HUES48 (cell line): Measurements from ENCODE around the gene OR8J1.
"Not testable (repeated sequence)": the region's sequence is repeated elsewhere in the genome, so short reads cannot be mapped to it uniquely, and the experiment has no call there.

ENCODE experiments used
- H3K27ac ChIP-seq: one replicate; pipeline ENCODE4 v1.7.0; 2013; ENCODE audit warnings: low read depth, low read length, inconsistent platforms
- H3K27me3 ChIP-seq: 2 replicates; pipeline ENCODE4 v1.6.1; 2013; ENCODE audit warnings: mild to moderate bottlenecking, low read length; ENCODE audit not compliant: control insufficient read depth, insufficient read depth
- H3K36me3 ChIP-seq: 2 replicates; pipeline ENCODE4 v1.6.1; 2013; ENCODE audit warnings: low read length; ENCODE audit not compliant: control insufficient read depth, insufficient read depth
- H3K4me1 ChIP-seq: 2 replicates; pipeline ENCODE4 v1.6.1; 2013; ENCODE audit warnings: mild to moderate bottlenecking, low read length; ENCODE audit not compliant: control insufficient read depth, insufficient read depth
- H3K4me3 ChIP-seq: 2 replicates; pipeline ENCODE4 v1.5.1; 2013; ENCODE audit warnings: mild to moderate bottlenecking, low read depth, low read length
- H3K9ac ChIP-seq: 2 replicates; pipeline ENCODE4 v1.6.1; 2013; ENCODE audit warnings: mild to moderate bottlenecking, low read depth, low read length, moderate library complexity
- H3K9me3 ChIP-seq: 2 replicates; pipeline ENCODE4 v1.6.1; 2013; ENCODE audit warnings: low read length; ENCODE audit not compliant: control insufficient read depth, insufficient read depth

OR8J1 gene

DNA sequence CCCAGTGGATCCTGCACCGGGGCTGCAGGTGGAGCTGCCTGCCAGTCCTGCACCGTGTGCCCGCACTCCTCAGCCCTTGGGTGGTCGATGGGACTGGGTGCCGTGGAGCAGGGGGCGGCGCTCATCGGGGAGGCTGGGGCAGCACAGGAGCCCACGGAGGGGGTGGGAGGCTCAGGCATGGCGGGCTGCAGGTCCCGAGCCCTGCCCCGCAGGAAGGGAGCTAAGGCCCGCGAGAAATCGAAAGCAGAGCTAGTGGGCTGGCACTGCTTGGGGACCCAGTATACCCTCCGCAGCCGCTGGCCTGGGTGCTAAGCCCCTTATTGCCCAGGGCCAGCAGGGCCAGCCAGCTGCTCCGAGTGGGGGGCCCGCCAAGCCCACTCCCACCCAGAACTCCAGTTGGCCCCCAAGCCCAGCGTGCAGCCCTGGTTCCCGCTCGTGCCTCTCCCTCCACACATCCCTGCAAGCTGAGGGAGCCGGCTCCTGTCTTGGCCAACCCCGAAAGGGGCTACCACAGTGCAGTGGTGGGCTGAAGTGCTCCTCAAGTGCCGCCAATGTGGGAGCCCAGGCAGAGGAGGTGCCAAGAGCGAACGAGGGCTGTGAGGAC is 47.9 kb downstream of the OR8J1 start:
- H3K9me3 ChIP-seq, H3K27me3 ChIP-seq, H3K9ac ChIP-seq, H3K4me3 ChIP-seq, H3K36me3 ChIP-seq, H3K4me1 ChIP-seq, H3K27ac ChIP-seq: not testable (repeated sequence)

DNA sequence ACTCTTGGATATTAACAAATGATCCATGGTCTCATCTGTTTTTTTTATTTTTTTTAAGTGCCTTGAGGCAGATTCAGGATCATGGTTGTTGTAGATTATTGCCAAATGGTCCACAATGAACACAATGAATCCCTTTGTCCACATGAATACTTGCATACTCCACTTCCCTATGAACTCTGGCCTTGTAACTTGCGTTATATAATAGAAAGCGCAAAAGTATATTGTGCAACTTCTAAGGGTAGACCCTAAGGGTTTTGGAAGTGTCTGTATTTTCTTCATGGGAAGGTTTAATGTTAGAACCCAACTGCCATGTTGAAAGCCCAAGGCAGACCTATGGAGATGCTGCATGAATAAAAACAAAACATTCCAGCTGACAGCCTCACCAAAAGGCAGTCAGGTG is 50.3 kb downstream of the OR8J1 start:
- Histone ChIP-seq H3K4me3 (no peak overlapping the region), H3K9ac (no peak overlapping the region), H3K9me3 (no peaks in the 10 kb centered on the region; the same call in 1 of the 2 replicates), H3K36me3 (no peaks in the 10 kb centered on the region), H3K27me3 (no peaks in the 10 kb centered on the region), H3K4me1 (no peaks in the 10 kb centered on the region), H3K27ac (no peak overlapping the region)

DNA sequence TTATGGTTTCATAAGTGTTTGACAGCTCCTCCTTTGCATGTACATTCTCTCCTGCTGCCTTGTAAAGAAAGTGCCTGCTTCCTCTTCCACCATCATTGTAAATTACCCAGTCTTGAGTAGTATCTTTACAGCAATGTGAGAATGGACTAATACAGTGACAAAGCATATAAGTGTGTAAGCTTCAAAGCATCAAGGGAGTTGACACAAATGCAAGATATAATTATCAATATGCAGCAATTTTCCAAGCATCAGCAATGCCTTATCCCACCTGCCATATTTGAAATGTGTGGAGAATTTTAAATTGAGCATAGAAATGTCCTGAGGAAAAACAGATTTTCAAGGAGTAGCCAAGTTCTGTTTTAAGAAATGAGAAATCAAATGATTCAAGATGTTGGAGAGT is 56.7 kb downstream of the OR8J1 start:
- no peaks in the 10 kb centered on the region for H3K36me3 ChIP-seq
- H3K4me1 ChIP-seq = no peaks in the 10 kb centered on the region
- no peak overlapping the region for H3K9ac ChIP-seq
- no peaks in the 10 kb centered on the region for H3K27me3 ChIP-seq
- no peaks in the 10 kb centered on the region; the same call in 1 of the 2 replicates for H3K9me3 ChIP-seq
- H3K27ac ChIP-seq = no peak overlapping the region
- H3K4me3 ChIP-seq = no peak overlapping the region
